Ascending aorta (tissue), 2 donors: ENCODE results near the gene CA12. TPM values are rescaled to one million over a fixed set of nuclear protein-coding genes. Genes with fewer than 3 reads are reported as not detected.

ENCODE experiments used
- DNase-seq, 2 donors: peaks; one replicate each; pipeline ENCODE4 v3.0.0-alpha.2; 2019; ENCODE audit warnings: low spot score in 2 of 2
- H3K27ac ChIP-seq, 2 donors: fragments of 200-600 bp; sonication (generic); one replicate each; pipeline ENCODE4 v1.5.1; 2016 to 2017; ENCODE audit warnings: mild to moderate bottlenecking in 1 of 2
- H3K27me3 ChIP-seq: fragments of 200-600 bp; sonication (generic); one replicate; pipeline ENCODE4 v1.5.1; 2017
- H3K36me3 ChIP-seq, 2 donors: fragments of 200-600 bp; sonication (generic); one replicate each; pipeline ENCODE4 v1.5.1; 2016
- H3K4me1 ChIP-seq, 2 donors: fragments of 200-600 bp; sonication (generic); one replicate each; pipeline ENCODE4 v1.5.1; 2016 to 2017; ENCODE audit warnings: mild to moderate bottlenecking in 1 of 2
- H3K4me3 ChIP-seq, 2 donors: fragments of 200-600 bp; sonication (generic); one replicate each; pipeline ENCODE4 v1.5.1; 2016 to 2017; ENCODE audit warnings: mild to moderate bottlenecking in 1 of 2
- H3K9me3 ChIP-seq, 2 donors: fragments of 200-600 bp; sonication (generic); one replicate each; pipeline ENCODE4 v1.5.1; 2016
- CTCF ChIP-seq, 3 experiments: fragments of 200-600 bp in 2 of 3; fragments of 450-650 bp in 1 of 3; sonication (generic) in 2 of 3; IDR thresholded peaks; one replicate each; pipeline ENCODE4 v1.5.1; 2016 to 2019; ENCODE audit warnings: antibody characterized with exemption in 3 of 3, mild to moderate bottlenecking in 1 of 3, moderate library complexity in 1 of 3
- intact Hi-C: fragments of 100-400 bp; cut with DNase I; formaldehyde crosslinking; loops from one replicate; pipeline ENCODE4 v1.15.1; 2023
- total RNA-seq: library from RNA; depleted of rRNA; stranded (reverse); fragments of >200 nt; gene quantifications from one replicate; pipeline ENCODE4 v1.1.0, GENCODE V29; 2016

CA12 gene
- total RNA-seq, 1 donor from 2014 or later, result 10.7 TPM

GRCh38 chr15:63329567-63330350 lies 51.9 kb downstream of the CA12 start:
- no peak for TF ChIP-seq CTCF (IDR thresholded peaks at IDR 0.05)
- Histone ChIP-seq H3K4me3 (no peak overlapping the region), H3K4me1 (no peaks in the 10 kb centered on the region), H3K36me3 (no peaks in the 10 kb centered on the region), H3K9me3 (no peaks in the 10 kb centered on the region), H3K27me3 (no peaks in the 10 kb centered on the region), H3K27ac (no peak overlapping the region)
- no peak for DNase-seq
- intact Hi-C loops, result no loop called here

DNA sequence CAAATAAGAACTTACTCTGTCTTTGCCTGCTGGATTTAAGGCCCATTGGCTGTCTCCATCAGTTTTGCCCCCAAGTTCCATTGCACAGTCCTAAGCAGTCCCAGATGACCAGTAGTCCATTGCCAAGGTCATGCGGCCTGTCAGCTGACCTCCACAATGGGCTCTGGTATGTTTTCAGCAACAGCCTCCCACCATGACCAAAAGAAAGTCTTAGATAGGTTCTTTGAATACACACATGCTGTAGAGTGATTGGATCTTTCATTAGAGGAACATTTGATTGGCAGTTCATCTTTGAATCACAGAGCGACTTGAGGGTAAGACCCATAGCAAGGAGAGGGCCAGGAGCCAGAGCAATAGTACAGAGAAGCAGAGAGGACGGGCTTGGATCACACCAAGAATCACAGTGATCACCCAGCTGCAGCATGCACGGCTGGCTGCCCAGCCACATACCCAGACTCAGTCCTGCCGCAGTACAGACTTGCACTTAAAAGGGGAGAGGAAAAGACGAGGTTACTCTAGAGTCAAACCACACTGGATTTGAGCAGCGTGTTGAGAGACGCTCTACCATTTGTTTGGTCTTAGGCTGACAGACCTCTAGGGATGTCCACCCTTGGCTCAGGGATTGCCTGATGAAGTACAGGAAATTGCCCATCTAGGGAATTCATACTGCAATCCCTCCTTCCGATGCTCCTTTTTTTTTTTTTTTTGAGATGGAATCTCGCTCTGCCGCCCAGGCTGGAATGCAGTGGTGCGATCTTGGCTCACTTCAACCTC lies 53.8 kb downstream of the CA12 start:
- H3K27ac ChIP-seq, result no peak overlapping the region
- DNase-seq, result no peak
- no peaks in the 10 kb centered on the region for H3K4me1 ChIP-seq
- no peak for TF ChIP-seq CTCF (IDR thresholded peaks at IDR 0.05)
- intact Hi-C loops, result no loop called here
- H3K36me3 ChIP-seq, result no peaks in the 10 kb centered on the region
- no peak overlapping the region for H3K4me3 ChIP-seq
- H3K9me3 ChIP-seq, result no peaks in the 10 kb centered on the region
- H3K27me3 ChIP-seq, result no peaks in the 10 kb centered on the region

DNA sequence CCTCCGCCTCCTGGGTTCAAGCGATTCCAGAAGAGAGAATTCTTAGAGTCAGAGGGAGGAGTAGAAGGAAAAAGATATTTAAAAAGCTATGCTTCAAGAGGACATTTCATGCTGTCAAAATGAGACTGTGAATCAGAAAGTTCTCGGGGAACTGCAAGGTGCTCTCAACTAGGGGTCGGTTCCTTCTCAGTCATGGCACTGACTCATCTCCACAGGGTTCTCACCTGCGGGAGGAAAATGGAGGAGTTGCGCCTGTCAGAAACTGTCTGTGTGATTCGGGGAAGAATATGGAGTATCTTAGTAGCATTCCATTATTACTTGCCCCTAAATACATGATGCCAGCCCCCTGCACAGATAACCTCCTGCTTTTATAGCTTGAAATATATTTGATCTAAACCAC lies 56.9 kb downstream of the CA12 start:
- TF ChIP-seq CTCF (IDR thresholded peaks at IDR 0.05), result no peak
- intact Hi-C loops, result no loop called here

DNA sequence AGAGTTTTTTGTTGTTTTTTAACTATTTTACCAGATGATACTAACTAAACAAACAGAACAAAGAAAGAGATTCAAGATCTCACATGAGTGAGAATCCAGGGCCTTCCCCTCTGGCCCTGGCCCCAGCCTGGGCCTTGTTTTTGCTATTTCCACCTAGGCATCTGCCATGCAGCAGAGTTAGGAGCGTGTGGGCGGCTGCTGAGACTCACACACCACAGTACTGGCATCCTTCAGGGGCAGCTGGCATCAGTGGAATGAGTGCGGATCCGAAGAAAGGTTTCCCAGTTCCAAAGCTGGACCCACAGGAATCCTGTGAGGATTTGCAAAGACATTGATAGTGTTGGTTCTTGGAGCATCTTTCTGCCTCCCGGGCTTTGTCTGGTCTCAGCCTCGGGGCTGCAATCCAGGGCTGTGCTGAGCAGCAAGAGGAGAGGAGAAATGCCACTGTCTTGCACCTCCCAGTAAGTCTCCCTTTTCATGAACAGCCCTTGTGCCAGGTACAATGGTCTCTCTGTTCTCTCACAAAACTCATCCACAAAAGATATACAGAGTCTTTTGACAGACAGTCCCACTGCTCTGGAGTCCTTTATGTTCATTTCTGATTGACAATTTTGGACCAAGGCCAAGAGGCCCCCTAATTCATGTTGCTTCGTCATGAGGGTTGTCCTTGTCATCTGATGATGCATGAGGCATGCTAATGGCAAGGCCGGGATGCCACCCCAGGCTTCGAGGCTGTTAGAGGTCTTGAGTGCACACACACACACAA lies 57.7 kb downstream of the CA12 start:
- Histone ChIP-seq H3K27me3 (no peaks in the 10 kb centered on the region), H3K4me3 (no peak overlapping the region), H3K9me3 (no peaks in the 10 kb centered on the region), H3K36me3 (no peaks in the 10 kb centered on the region), H3K4me1 (no peaks in the 10 kb centered on the region), H3K27ac (no peak overlapping the region)
- no peak for DNase-seq
- TF ChIP-seq CTCF (IDR thresholded peaks at IDR 0.05), result no peak
- intact Hi-C loops, result no loop called here

More for the DNA sequence above, 56.9 kb downstream of the CA12 start:
- Histone ChIP-seq H3K9me3 (no peaks in the 10 kb centered on the region), H3K4me3 (no peak overlapping the region), H3K4me1 (no peaks in the 10 kb centered on the region), H3K27ac (no peak overlapping the region), H3K27me3 (no peaks in the 10 kb centered on the region), H3K36me3 (no peaks in the 10 kb centered on the region)
- DNase-seq, result no peak

DNA sequence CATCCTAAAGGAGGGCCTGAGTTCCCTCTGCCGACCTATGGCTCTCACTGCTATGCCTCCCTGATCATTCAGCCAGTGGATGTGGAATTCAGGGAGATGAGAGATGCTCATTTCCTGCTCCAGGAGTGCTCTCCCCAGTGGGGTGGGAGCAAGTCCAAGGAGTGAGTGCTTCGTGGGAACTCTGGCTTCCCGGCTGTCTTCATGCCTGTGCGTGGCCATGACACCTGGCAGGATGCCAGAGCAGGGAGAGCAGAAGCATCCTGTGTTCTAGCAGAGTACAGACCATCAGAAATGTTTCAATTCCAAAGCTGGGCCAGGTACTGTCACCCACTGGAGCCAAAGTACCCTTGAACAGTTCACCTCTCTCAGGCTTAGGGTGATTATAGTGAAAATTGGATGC lies 59.1 kb downstream of the CA12 start:
- no peak for DNase-seq
- no peaks in the 10 kb centered on the region for H3K36me3 ChIP-seq
- H3K4me3 ChIP-seq, result no peak overlapping the region
- no peaks in the 10 kb centered on the region for H3K27me3 ChIP-seq
- H3K27ac ChIP-seq, result no peak overlapping the region
- no peak for TF ChIP-seq CTCF (IDR thresholded peaks at IDR 0.05)
- intact Hi-C loops, result no loop called here
- no peaks in the 10 kb centered on the region for H3K4me1 ChIP-seq
- H3K9me3 ChIP-seq, result no peaks in the 10 kb centered on the region
